ENCODE measurements around the gene ITGB5.
A peak's percentile ranks its signal among the peaks of the same experiment; 100 is the strongest.

The ITGB5 gene

GRCh38 chr3:124928333-124929202 is 41.4 kb upstream of the ITGB5 start:
- no peaks in the 10 kb centered on the region for H3K27me3 ChIP-seq (ENCODE audit: insufficient read depth, poor library complexity, severe bottlenecking)
- H3K4me1 ChIP-seq (ENCODE audit: insufficient read depth, poor library complexity, severe bottlenecking), result no peaks in the 10 kb centered on the region
- TF ChIP-seq, protein P1, sequence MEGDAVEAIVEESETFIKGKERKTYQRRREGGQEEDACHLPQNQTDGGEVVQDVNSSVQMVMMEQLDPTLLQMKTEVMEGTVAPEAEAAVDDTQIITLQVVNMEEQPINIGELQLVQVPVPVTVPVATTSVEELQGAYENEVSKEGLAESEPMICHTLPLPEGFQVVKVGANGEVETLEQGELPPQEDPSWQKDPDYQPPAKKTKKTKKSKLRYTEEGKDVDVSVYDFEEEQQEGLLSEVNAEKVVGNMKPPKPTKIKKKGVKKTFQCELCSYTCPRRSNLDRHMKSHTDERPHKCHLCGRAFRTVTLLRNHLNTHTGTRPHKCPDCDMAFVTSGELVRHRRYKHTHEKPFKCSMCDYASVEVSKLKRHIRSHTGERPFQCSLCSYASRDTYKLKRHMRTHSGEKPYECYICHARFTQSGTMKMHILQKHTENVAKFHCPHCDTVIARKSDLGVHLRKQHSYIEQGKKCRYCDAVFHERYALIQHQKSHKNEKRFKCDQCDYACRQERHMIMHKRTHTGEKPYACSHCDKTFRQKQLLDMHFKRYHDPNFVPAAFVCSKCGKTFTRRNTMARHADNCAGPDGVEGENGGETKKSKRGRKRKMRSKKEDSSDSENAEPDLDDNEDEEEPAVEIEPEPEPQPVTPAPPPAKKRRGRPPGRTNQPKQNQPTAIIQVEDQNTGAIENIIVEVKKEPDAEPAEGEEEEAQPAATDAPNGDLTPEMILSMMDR (IDR thresholded peaks at IDR 0.05; ENCODE audit: poor library complexity, severe bottlenecking), result peak; percentile 91
- ATAC-seq (ENCODE audit: low read depth) (peak; percentile 72), DNase-seq (ENCODE audit: low spot score) (no peak)
- H3K4me3 ChIP-seq (ENCODE audit: severe bottlenecking), result no peak overlapping the region
- H3K27ac ChIP-seq (ENCODE audit: poor library complexity, severe bottlenecking), result no peak overlapping the region
- no peaks in the 10 kb centered on the region for H3K36me3 ChIP-seq (ENCODE audit: low read depth)
- H3K9me3 ChIP-seq (ENCODE audit: severe bottlenecking), result no peaks in the 10 kb centered on the region

- TF ChIP-seq, protein P1 (IDR thresholded peaks at IDR 0.05; ENCODE audit: poor library complexity, severe bottlenecking), result no peak
- ATAC-seq (ENCODE audit: low read depth) (no peak), DNase-seq (ENCODE audit: low spot score) (no peak)
- H3K36me3 ChIP-seq (ENCODE audit: low read depth), result no peaks in the 10 kb centered on the region
- H3K27ac ChIP-seq (ENCODE audit: poor library complexity, severe bottlenecking), result no peak overlapping the region
- H3K4me3 ChIP-seq (ENCODE audit: severe bottlenecking), result no peak overlapping the region
- no peaks in the 10 kb centered on the region for H3K27me3 ChIP-seq (ENCODE audit: insufficient read depth, poor library complexity, severe bottlenecking)
- H3K4me1 ChIP-seq (ENCODE audit: insufficient read depth, poor library complexity, severe bottlenecking), result no peaks in the 10 kb centered on the region
- no peaks in the 10 kb centered on the region for H3K9me3 ChIP-seq (ENCODE audit: severe bottlenecking)
Observed at GRCh38 chr3:124927574-124928045, 40.4 kb upstream of the ITGB5 start.

GRCh38 chr3:124926426-124927101 is 39.4 kb upstream of the ITGB5 start:
- DNase-seq (ENCODE audit: low spot score), result no peak
- H3K4me1 ChIP-seq (ENCODE audit: insufficient read depth, poor library complexity, severe bottlenecking), result no peaks in the 10 kb centered on the region

GRCh38 chr3:124924741-124925140 is 37.6 kb upstream of the ITGB5 start:
- Histone ChIP-seq H3K27ac (ENCODE audit: poor library complexity, severe bottlenecking) (no peak overlapping the region), H3K9me3 (ENCODE audit: severe bottlenecking) (no peaks in the 10 kb centered on the region), H3K4me3 (ENCODE audit: severe bottlenecking) (no peak overlapping the region), H3K27me3 (ENCODE audit: insufficient read depth, poor library complexity, severe bottlenecking) (no peaks in the 10 kb centered on the region), H3K36me3 (ENCODE audit: low read depth) (no peaks in the 10 kb centered on the region), H3K4me1 (ENCODE audit: insufficient read depth, poor library complexity, severe bottlenecking) (no peaks in the 10 kb centered on the region)
- no peak for DNase-seq (ENCODE audit: low spot score)
- no peak for ATAC-seq (ENCODE audit: low read depth)
- TF ChIP-seq, protein P1 (IDR thresholded peaks at IDR 0.05; ENCODE audit: poor library complexity, severe bottlenecking), result no peak

More at GRCh38 chr3:124926426-124927101, 39.4 kb upstream of the ITGB5 start:
- H3K4me3 ChIP-seq (ENCODE audit: severe bottlenecking), result no peak overlapping the region
- H3K27me3 ChIP-seq (ENCODE audit: insufficient read depth, poor library complexity, severe bottlenecking), result no peaks in the 10 kb centered on the region
- TF ChIP-seq, protein P1 (IDR thresholded peaks at IDR 0.05; ENCODE audit: poor library complexity, severe bottlenecking), result no peak
- no peak overlapping the region for H3K27ac ChIP-seq (ENCODE audit: poor library complexity, severe bottlenecking)
- no peak for ATAC-seq (ENCODE audit: low read depth)
- no peaks in the 10 kb centered on the region for H3K9me3 ChIP-seq (ENCODE audit: severe bottlenecking)
- no peaks in the 10 kb centered on the region for H3K36me3 ChIP-seq (ENCODE audit: low read depth)
